Measurements from ENCODE around the gene RBM34.
"Not testable (repeated sequence)": the region's sequence is repeated elsewhere in the genome, so short reads cannot be mapped to it uniquely, and the experiment has no call there.

Gene RBM34

DNA sequence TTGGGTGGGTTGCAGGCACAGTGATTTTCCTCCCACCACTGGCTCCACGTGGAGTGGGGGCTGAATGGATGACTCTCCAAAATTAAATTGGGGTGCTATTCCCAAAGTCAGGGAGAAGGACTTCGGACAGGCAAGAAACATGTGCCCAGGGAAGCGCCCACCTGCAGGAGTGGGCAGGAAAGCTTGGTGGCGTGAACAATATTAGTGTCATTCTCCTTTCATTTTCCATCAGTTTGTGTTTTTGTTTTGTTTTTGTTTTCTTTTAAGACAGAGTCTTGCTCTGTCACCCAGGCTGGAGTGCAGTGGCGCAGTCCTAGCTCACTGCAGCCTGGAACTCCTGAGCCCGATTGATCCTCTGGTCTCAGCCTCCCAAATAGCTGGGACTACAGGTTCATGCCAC lies 62.5 kb downstream of the RBM34 start:
- no peak for TF ChIP-seq ZFX (IDR thresholded peaks at IDR 0.05)
- TF ChIP-seq, protein P1, sequence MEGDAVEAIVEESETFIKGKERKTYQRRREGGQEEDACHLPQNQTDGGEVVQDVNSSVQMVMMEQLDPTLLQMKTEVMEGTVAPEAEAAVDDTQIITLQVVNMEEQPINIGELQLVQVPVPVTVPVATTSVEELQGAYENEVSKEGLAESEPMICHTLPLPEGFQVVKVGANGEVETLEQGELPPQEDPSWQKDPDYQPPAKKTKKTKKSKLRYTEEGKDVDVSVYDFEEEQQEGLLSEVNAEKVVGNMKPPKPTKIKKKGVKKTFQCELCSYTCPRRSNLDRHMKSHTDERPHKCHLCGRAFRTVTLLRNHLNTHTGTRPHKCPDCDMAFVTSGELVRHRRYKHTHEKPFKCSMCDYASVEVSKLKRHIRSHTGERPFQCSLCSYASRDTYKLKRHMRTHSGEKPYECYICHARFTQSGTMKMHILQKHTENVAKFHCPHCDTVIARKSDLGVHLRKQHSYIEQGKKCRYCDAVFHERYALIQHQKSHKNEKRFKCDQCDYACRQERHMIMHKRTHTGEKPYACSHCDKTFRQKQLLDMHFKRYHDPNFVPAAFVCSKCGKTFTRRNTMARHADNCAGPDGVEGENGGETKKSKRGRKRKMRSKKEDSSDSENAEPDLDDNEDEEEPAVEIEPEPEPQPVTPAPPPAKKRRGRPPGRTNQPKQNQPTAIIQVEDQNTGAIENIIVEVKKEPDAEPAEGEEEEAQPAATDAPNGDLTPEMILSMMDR (conservative IDR thresholded peaks at IDR 0.05) = no peak
- no peak overlapping the region for H3K27ac ChIP-seq

DNA sequence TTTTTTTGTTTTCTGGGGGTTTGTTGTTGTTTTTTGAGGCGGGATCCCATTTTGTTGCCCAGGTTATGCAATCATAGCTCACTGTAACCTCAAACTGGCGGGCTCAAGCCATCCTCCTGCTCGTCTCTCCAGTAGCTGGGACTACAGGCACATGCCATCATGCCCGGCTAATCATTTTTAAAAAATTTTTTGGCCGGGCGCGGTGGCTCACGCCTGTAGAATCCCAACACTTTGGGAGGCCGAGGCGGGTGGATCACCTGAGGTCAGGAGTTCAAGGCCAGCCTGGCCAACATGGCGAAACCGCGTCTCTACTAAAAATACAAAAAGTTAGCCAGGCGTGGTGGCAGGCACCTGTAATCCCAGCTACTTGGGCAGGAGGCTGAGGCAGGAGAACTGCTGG lies 63.5 kb downstream of the RBM34 start:
- H3K27ac ChIP-seq = not testable (repeated sequence)

DNA sequence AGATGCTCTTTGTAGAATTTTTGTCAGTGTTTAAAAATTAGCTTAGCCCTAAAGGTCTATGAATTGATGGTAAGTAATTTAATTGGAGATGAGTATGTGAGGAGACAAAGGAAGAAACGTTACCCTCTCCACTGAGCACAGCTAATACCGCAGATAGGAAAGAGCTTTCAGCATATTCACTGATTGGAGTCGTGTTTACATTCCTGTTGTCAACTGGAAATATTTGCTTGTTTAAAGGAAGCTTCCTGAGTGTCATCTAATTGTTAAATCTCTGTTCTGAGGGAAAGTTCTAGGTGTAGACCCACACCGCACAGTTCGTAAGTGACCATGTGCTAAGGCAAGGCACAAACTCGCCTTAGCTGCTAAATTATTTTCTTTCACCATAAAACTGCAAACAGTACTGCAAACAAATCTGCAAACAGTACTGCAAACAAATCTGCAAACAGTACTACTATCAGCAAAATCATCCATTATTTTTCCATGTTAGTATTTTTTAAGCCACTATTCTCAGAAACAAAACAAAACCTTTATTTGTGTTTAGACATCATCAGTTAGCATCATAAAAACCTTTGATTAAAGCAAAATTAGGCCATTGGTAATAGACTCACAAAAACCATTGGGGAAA lies 65.0 kb downstream of the RBM34 start:
- TF ChIP-seq, protein P1 (conservative IDR thresholded peaks at IDR 0.05) = no peak
- no peak for TF ChIP-seq ZFX (IDR thresholded peaks at IDR 0.05)
- H3K27ac ChIP-seq = no peak overlapping the region

DNA sequence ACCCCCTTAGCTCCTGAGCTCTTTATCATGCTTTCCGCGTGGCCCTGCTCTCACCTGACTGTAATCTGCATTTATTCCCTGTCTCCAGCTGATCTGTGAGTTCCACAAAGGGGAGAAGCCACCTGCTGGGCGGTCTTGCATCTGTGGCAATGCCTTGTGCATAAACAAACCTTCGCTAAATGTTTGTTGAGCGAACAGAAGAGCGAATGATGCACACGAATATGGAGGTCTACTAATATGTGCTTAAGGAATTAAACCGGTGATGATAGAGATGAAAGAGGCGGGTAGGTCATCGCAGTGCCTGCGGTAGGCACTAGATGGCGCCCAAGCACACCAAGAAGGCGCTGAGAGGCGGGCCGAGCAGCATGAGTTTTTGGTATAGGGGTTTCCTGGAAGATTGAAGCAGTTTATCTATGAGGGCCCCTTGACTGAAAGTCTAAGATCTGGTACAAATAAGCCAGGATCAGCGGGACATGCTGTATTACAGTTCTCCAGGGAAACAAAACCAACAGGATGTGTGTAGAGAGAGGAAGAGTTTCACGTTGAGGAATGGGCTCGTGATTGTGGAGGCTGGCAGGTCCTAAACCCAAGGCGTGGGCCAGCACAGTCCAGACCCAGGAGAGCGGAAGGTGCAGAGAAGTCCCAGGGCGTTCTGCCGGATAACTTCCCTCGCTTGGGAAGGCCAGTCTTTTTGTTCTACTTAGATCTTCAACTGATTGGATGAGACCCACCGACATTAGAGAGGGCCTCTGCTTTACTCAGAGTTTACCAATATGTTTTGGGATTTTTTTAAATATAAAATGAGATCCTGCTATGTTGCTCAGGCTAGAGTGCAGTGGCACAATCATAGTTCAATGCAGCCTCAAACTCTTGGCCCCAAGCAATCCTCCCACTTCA lies 67.1 kb downstream of the RBM34 start:
- no peak overlapping the region for H3K27ac ChIP-seq
- TF ChIP-seq ZFX (IDR thresholded peaks at IDR 0.05) = no peak
- TF ChIP-seq, protein P1 (conservative IDR thresholded peaks at IDR 0.05) = peak; percentile 98

DNA sequence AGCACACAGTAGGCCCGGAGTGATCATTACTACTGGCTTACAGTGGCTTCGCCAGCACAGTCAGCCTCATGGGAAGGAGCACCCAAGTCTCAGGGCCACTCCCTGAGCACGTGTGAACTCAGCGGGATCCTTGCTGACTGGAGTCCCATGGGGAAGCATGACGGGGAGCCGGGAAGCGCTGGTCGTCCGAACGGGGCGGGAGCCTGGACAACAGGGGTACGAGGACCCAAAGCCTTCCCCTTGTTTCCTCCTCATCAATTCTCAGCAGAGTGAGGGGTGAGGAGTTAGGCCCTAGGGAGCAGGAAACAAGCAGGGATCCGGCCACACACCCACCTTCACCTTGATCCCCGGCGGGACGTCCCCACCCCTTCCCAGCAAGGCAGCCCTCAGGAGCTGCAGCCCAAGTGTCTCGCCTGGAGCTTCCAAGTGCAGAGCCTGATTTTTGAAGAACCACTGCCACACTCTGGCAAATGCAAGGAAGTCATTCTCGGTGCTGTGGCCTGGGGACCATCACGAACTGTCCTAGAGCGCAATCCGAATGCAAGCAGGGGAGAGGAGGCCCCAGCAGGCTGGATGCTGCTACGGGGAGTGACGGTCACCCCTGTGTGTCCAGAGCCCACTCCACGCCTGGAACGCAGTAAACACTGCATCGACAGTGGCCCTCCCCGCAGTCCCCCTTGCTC lies 67.9 kb downstream of the RBM34 start:
- no peak overlapping the region for H3K27ac ChIP-seq
- TF ChIP-seq, protein P1 (conservative IDR thresholded peaks at IDR 0.05) = no peak
- TF ChIP-seq ZFX (IDR thresholded peaks at IDR 0.05) = no peak

DNA sequence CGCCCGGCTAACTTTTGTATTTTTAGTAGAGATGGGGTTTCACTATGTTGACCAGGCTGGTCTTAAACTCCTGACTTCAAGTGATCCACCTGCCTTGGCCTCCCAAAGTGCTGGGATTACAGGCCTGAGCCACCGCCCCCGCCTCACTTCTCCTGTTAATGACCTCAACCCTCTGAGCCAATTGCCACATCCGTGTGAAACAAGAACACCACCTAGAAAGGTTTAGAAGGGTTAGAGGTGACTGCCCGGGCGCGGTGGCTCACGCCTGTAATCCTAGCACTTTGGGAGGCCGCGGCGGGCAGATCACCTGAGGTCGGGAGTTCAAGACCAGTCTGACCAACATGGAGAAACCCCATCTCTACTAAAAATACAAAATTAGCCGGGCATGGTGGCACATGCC lies 68.6 kb downstream of the RBM34 start:
- not testable (repeated sequence) for H3K27ac ChIP-seq

DNA sequence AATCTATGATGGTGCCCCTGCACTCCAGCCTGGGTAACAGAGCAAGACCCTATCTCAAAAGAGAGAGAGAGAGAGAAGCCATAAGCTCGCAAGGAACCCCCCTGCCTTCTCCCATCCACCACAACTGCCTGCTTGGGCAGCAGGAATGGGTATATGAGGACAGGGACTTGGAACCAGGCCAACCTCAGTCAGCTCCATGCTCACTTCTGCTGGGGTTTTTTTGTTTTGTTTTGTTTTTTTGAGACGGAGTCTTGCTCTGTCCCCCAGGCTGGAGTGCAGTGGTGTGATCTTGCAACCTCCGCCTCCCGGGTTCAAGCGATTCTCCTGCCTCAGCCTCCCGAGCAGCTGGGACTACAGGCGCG lies 69.0 kb downstream of the RBM34 start:
- not testable (repeated sequence) for H3K27ac ChIP-seq

DNA sequence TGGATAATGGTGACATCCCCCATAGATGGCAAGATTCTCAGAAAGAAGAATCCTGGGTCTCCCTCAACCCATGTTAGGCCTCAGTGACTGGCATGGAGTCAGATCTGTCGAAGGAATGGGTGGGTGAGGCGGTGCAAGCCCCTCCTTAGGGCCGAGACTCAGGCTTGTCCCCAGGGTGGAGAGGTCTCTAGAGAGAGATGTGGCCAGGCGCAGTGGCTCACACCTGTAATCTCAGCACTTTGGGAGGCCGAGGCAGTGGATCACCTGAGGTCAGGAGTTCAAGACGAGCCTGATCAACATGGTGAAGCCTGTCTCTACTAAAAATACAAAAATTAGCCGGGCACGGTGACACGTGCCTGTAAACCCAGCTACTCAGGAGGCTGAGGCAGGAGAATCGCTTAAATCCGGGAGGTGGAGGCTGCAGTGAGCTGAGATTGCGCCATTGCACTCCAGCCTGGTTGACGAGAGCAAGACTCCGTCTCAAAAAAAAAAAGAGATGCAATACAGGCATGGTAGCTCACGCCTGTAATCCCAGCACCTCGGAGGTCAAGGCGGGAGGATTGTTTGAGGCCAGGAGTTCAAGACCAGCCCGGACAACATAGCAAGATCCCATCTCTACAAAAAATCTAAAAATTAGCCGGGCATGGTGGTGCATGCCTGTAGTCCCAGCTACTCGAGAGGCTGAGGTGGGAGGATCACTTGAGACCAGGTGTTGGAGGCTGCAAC lies 69.6 kb downstream of the RBM34 start:
- not testable (repeated sequence) for H3K27ac ChIP-seq

DNA sequence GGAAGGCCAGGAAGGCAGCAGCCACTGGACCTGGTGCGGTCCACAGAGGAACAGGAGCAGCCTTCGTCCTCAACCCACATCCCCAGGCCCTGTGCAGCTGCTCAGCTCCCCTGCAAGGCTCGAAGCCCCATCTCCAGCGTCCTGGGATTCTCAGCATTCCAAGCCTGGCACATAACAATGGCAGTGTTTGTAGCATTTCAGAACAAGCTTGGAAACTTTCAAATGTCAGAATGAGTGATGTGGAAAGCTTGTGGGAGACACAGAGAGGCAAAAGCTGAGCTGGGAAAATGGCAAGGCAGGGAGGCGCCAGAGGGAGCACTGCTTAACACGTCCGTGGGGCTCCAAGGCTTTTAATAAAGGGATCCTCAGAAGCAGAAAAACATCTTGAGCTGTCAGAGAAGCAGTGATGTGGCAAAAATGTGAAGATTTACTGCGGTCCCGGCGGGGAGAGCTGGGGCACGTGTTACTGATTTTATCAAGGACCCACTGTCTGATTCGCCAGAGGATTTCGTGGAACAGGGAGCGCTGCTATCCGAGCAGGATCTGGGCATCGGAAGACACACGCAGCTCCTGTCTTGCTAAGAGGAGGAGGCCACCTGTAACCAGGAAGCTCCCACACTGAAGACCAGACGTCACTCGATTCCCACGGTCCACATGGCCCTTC lies 70.5 kb downstream of the RBM34 start:
- H3K27ac ChIP-seq = no peak overlapping the region

More for the DNA sequence above, 70.5 kb downstream of the RBM34 start:
- TF ChIP-seq, protein P1 (conservative IDR thresholded peaks at IDR 0.05) = no peak

Data from C4-2B (cell line).